H9 (cell line): ENCODE data around the gene RBM15. TPM values are rescaled to one million over a fixed set of nuclear protein-coding genes. Genes with fewer than 3 reads are reported as not detected.

Source experiments
- DNase-seq: peaks from one replicate; pipeline ENCODE4 v3.0.0-alpha.2; 2017
- H2AFZ ChIP-seq: one replicate; pipeline ENCODE4 v1.6.1; 2013; ENCODE audit warnings: mild to moderate bottlenecking, low read length, control low read depth, moderate library complexity
- H2AK5ac ChIP-seq: 2 replicates; pipeline ENCODE4 v1.6.1; 2013; ENCODE audit warnings: low read length, control low read depth, mixed read lengths; ENCODE audit not compliant: insufficient read length
- H2BK120ac ChIP-seq: one replicate; pipeline ENCODE4 v1.6.1; 2013; ENCODE audit warnings: low read depth, mild to moderate bottlenecking, low read length, control low read depth, inconsistent platforms; ENCODE audit not compliant: poor library complexity, severe bottlenecking
- H2BK12ac ChIP-seq: 2 replicates; pipeline ENCODE4 v1.6.1; 2013; ENCODE audit warnings: low read length, control low read depth, mixed read lengths, low read depth; ENCODE audit not compliant: insufficient read length
- H2BK15ac ChIP-seq: 2 replicates; pipeline ENCODE4 v1.6.1; 2013; ENCODE audit warnings: low read depth, low read length, control low read depth
- H2BK20ac ChIP-seq: one replicate; pipeline ENCODE4 v1.6.1; 2013; ENCODE audit warnings: low read depth, mild to moderate bottlenecking, low read length, control low read depth, inconsistent platforms; ENCODE audit not compliant: poor library complexity, severe bottlenecking
- H2BK5ac ChIP-seq: 2 replicates; pipeline ENCODE4 v1.6.1; 2013; ENCODE audit warnings: low read length, control low read depth, mixed read lengths; ENCODE audit not compliant: insufficient read length
- H3K14ac ChIP-seq: 2 replicates; pipeline ENCODE4 v1.6.1; 2013; ENCODE audit warnings: low read length, control low read depth; ENCODE audit not compliant: insufficient read depth
- H3K18ac ChIP-seq: 2 replicates; pipeline ENCODE4 v1.6.1; 2013; ENCODE audit warnings: low read depth, mild to moderate bottlenecking, mixed read lengths, low read length, control low read depth; ENCODE audit not compliant: insufficient read length
- H3K23ac ChIP-seq: 2 replicates; pipeline ENCODE4 v1.6.1; 2013; ENCODE audit warnings: low read length, control low read depth, mixed read lengths, low read depth; ENCODE audit not compliant: insufficient read length
- H3K23me2 ChIP-seq: 2 replicates; pipeline ENCODE4 v1.6.1; 2013; ENCODE audit warnings: low read depth, mild to moderate bottlenecking, mixed read lengths, low read length, control low read depth; ENCODE audit not compliant: insufficient read length, poor library complexity, severe bottlenecking
- H3K27ac ChIP-seq: 2 replicates; pipeline ENCODE4 v1.5.1; 2013; ENCODE audit warnings: low read length, control low read depth, mixed read lengths, low read depth; ENCODE audit not compliant: insufficient read length
- H3K27me3 ChIP-seq: 2 replicates; pipeline ENCODE4 v1.6.1; 2013; ENCODE audit warnings: low read length, control low read depth, inconsistent platforms; ENCODE audit not compliant: insufficient read depth
- H3K4ac ChIP-seq: 2 replicates; pipeline ENCODE4 v1.6.1; 2013; ENCODE audit warnings: low read depth, mild to moderate bottlenecking, control low read depth, inconsistent platforms, low read length, moderate library complexity
- H3K4me1 ChIP-seq: 2 replicates; pipeline ENCODE4 v1.6.1; 2013; ENCODE audit warnings: low read length, control low read depth, inconsistent platforms; ENCODE audit not compliant: insufficient read depth
- H3K4me2 ChIP-seq: 2 replicates; pipeline ENCODE4 v1.6.1; 2013; ENCODE audit warnings: low read length, control low read depth, mixed read lengths; ENCODE audit not compliant: insufficient read length, insufficient read depth
- H3K56ac ChIP-seq: 2 replicates; pipeline ENCODE4 v1.6.1; 2013; ENCODE audit warnings: low read depth, mild to moderate bottlenecking, mixed read lengths, low read length, control low read depth; ENCODE audit not compliant: insufficient read length
- H3K79me1 ChIP-seq: 2 replicates; pipeline ENCODE4 v1.6.1; 2013; ENCODE audit warnings: low read depth, mild to moderate bottlenecking, moderate library complexity, low read length, control low read depth, inconsistent platforms; ENCODE audit not compliant: insufficient read depth, poor library complexity, severe bottlenecking
- H3K79me2 ChIP-seq: 2 replicates; pipeline ENCODE4 v1.6.1; 2013; ENCODE audit warnings: low read length, control low read depth, inconsistent platforms; ENCODE audit not compliant: insufficient read depth
- H3K9ac ChIP-seq: 2 replicates; pipeline ENCODE4 v1.6.1; 2013; ENCODE audit warnings: low read length, control low read depth, mixed read lengths; ENCODE audit not compliant: insufficient read length; ENCODE audit errors: extremely low read depth
- H3K9me3 ChIP-seq: one replicate; pipeline ENCODE4 v1.6.1; 2013; ENCODE audit warnings: low read depth, low read length, inconsistent platforms; ENCODE audit not compliant: control insufficient read depth
- H3T11ph ChIP-seq: one replicate; pipeline ENCODE4 v1.6.1; 2013; ENCODE audit warnings: mild to moderate bottlenecking, low read length, control low read depth, inconsistent platforms
- H4K20me1 ChIP-seq: one replicate; pipeline ENCODE4 v1.6.1; 2013; ENCODE audit not compliant: control insufficient read depth, insufficient read length, insufficient read depth
- H4K5ac ChIP-seq: 2 replicates; pipeline ENCODE4 v1.6.1; 2013; ENCODE audit warnings: low read depth, mild to moderate bottlenecking, mixed read lengths, low read length, control low read depth; ENCODE audit not compliant: insufficient read length
- H4K8ac ChIP-seq: replicated peaks from 2 replicates; pipeline ENCODE4 v1.6.1; 2013; ENCODE audit warnings: low read length, control low read depth, mixed read lengths, low read depth; ENCODE audit not compliant: insufficient read length
- H4K91ac ChIP-seq: 2 replicates; pipeline ENCODE4 v1.6.1; 2013; ENCODE audit warnings: low read depth, mild to moderate bottlenecking, moderate library complexity, mixed read lengths, low read length, control low read depth; ENCODE audit not compliant: insufficient read length
- H3K27ac Mint-ChIP-seq, 3 experiments: 2 replicates in 2 of 3; 3 replicates in 1 of 3; pipeline ENCODE4 v1.8.0; 2020 to 2021; ENCODE audit warnings: mixed read lengths in 3 of 3, mild to moderate bottlenecking in 1 of 3, moderate library complexity in 1 of 3
- H3K27me3 Mint-ChIP-seq: 2 replicates; pipeline ENCODE4 v1.8.0; 2021; ENCODE audit warnings: low read depth, mild to moderate bottlenecking, moderate library complexity, mixed read lengths
- H3K36me3 Mint-ChIP-seq, 3 experiments: 2 replicates in 2 of 3; 3 replicates in 1 of 3; pipeline ENCODE4 v1.8.0; 2020 to 2021; ENCODE audit warnings: low read depth in 3 of 3, mixed read lengths in 3 of 3; ENCODE audit not compliant: insufficient read depth in 1 of 3
- H3K4me1 Mint-ChIP-seq, 2 experiments: 2 replicates each; pipeline ENCODE4 v1.8.0; 2020; ENCODE audit warnings: mixed read lengths in 2 of 2
- H3K4me3 Mint-ChIP-seq, 2 experiments: 2 replicates in 1 of 2; 3 replicates in 1 of 2; pipeline ENCODE4 v1.8.0; 2020 to 2021; ENCODE audit warnings: mild to moderate bottlenecking in 2 of 2, mixed read lengths in 2 of 2, moderate library complexity in 1 of 2
- H3K9me3 Mint-ChIP-seq, 2 experiments: 2 replicates in 1 of 2; 3 replicates in 1 of 2; pipeline ENCODE4 v1.8.0; 2020; ENCODE audit warnings: mild to moderate bottlenecking in 2 of 2, mixed read lengths in 2 of 2, moderate library complexity in 1 of 2
- total RNA-seq: library from RNA; stranded (reverse); gene quantifications from 2 replicates; pipeline ENCODE4 v1.2.1, GENCODE V29; 2021
- TF ChIP-seq, protein P1 (sequence below): fragments of 200-600 bp; sonication (generic); conservative IDR thresholded peaks from 3 replicates; pipeline ENCODE4 v1.8.0; 2021; ENCODE audit warnings: antibody characterized with exemption, mild to moderate bottlenecking

RBM15 gene
- total RNA-seq, 1 experiment from 2014 or later: 62.0 TPM

- Mint-ChIP-seq H3K27ac (no peak overlapping the region), H3K4me3 (no peak overlapping the region), H3K9me3 (no peaks in the 10 kb centered on the region), H3K4me1 (peaks cover 46 to 52% of the 10 kb centered on the region in 2 experiments), H3K36me3 (peaks cover 6 to 39% (median 34%) of the 10 kb centered on the region in 3 experiments), H3K27me3 (no peaks in the 10 kb centered on the region)
- Histone ChIP-seq H3K14ac (no peak overlapping the region), H3K9ac (no peak overlapping the region), H3K4me2 (no peak overlapping the region), H4K8ac (no peak overlapping the region), H2BK12ac (no peak overlapping the region), H3K79me2 (peaks cover 24% of the 10 kb centered on the region), H3K27me3 (no peaks in the 10 kb centered on the region), H2AK5ac (no peak overlapping the region), H2BK15ac (no peak overlapping the region), H4K91ac (no peak overlapping the region), H3K27ac (no peak overlapping the region), H3K23me2 (no peaks in the 10 kb centered on the region), H3K4ac (no peak overlapping the region), H3T11ph (no peak overlapping the region), H2BK120ac (peak overlapping the region; percentile 23), H2BK20ac (no peak overlapping the region), H3K79me1 (peaks cover 4% of the 10 kb centered on the region), H3K4me1 (peaks cover 3% of the 10 kb centered on the region; the same call in 1 of the 2 replicates), H4K5ac (no peak overlapping the region), H3K18ac (no peak overlapping the region), H2BK5ac (no peak overlapping the region), H2AFZ (no peak overlapping the region), H3K56ac (no peak overlapping the region), H3K9me3 (no peaks in the 10 kb centered on the region), H4K20me1 (no peaks in the 10 kb centered on the region), H3K23ac (no peak overlapping the region)
- TF ChIP-seq, protein P1, sequence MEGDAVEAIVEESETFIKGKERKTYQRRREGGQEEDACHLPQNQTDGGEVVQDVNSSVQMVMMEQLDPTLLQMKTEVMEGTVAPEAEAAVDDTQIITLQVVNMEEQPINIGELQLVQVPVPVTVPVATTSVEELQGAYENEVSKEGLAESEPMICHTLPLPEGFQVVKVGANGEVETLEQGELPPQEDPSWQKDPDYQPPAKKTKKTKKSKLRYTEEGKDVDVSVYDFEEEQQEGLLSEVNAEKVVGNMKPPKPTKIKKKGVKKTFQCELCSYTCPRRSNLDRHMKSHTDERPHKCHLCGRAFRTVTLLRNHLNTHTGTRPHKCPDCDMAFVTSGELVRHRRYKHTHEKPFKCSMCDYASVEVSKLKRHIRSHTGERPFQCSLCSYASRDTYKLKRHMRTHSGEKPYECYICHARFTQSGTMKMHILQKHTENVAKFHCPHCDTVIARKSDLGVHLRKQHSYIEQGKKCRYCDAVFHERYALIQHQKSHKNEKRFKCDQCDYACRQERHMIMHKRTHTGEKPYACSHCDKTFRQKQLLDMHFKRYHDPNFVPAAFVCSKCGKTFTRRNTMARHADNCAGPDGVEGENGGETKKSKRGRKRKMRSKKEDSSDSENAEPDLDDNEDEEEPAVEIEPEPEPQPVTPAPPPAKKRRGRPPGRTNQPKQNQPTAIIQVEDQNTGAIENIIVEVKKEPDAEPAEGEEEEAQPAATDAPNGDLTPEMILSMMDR: no peak
- DNase-seq: no peak
Observed at GRCh38 chr1:110348771-110349170, 9.6 kb downstream of the RBM15 start.
